ENCODE measurements around the gene LY6G5C.

- TF ChIP-seq CTCF (conservative IDR thresholded peaks at IDR 0.05): peak; percentile 54
- no peak for TF ChIP-seq EZH2 (IDR thresholded peaks at IDR 0.05; ENCODE audit: low read depth)
Measured at GRCh38 chr6:31680226-31681134, at the start of gene LY6G5C.

Measured in PC-9 (cell line).